Urinary bladder (tissue), 4 donors: ENCODE data around the gene DHX32. TPM values are rescaled to one million over a fixed set of nuclear protein-coding genes. Genes with fewer than 3 reads are reported as not detected.

Source experiments
- DNase-seq: peaks from one replicate; pipeline ENCODE4 v3.0.0-alpha.2; 2015; ENCODE audit errors: extremely low spot score
- H3K27ac ChIP-seq: one replicate; pipeline ENCODE4 v1.5.1; 2013; ENCODE audit warnings: low read depth, mild to moderate bottlenecking, moderate library complexity
- H3K36me3 ChIP-seq: one replicate; pipeline ENCODE4 v1.6.1; 2013; ENCODE audit warnings: mild to moderate bottlenecking, moderate library complexity; ENCODE audit not compliant: insufficient read depth
- H3K4me1 ChIP-seq: one replicate; pipeline ENCODE4 v1.6.1; 2013; ENCODE audit warnings: mild to moderate bottlenecking, moderate library complexity; ENCODE audit not compliant: insufficient read depth
- H3K4me3 ChIP-seq: one replicate; pipeline ENCODE4 v1.5.1; 2013; ENCODE audit warnings: low read depth, low read length
- WGBS: extraction: QIAGEN DNeasy Blood & Tissue Kit; methylation state at CpG from one replicate; pipeline ENCODE4 v1.1.7; 2013; 5-methylcytosine and 5-hydroxymethylcytosine counted together
- polyA plus RNA-seq: library from polyadenylated mRNA; stranded (reverse); fragments of 200-250 nt; gene quantifications from one replicate; pipeline ENCODE4 v1.2.3, GENCODE V29; 2013
- small RNA-seq: library from RNA; depleted of rRNA; stranded (forward); fragments of <200 nt; gene quantifications from one replicate; pipeline ENCODE3, GENCODE V24; 2014
- total RNA-seq: library from RNA; depleted of rRNA; stranded (reverse); fragments of >200 nt; gene quantifications from one replicate; pipeline ENCODE4 v1.2.3, GENCODE V29; 2014
- donor health status: healthy with polysubstance abuse.
- donor health status: healthy.

Gene DHX32
- total and polyA plus RNA-seq, 2 donors: 15.8 to 30.2 TPM

DNA sequence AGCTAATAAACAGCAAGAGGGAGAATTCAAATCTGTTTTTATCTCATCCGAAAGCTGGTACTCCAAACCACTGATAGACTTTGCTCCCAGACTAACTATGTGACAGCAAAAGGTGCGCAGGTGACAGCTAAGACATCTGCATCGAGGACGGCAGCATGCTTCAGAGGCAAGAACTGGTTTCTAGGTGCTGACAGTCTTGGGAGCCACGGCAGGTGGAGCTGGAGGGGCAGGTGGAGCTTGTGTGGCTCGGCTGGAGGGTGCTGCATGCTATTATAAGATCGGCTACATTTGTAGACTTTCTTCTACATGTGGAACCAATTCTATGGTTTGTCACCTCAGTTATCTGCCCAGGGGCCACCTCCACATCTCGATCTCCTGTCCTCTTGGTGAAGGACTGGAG, 83.7 kb downstream of the DHX32 start:
- no peaks in the 10 kb centered on the region for H3K36me3 ChIP-seq
- no peak overlapping the region for H3K27ac ChIP-seq
- 94% methylated on average over 8 of the region's 8 CpGs for WGBS
- no peak for DNase-seq
- no peaks in the 10 kb centered on the region for H3K4me1 ChIP-seq
- H3K4me3 ChIP-seq: no peak overlapping the region

DNA sequence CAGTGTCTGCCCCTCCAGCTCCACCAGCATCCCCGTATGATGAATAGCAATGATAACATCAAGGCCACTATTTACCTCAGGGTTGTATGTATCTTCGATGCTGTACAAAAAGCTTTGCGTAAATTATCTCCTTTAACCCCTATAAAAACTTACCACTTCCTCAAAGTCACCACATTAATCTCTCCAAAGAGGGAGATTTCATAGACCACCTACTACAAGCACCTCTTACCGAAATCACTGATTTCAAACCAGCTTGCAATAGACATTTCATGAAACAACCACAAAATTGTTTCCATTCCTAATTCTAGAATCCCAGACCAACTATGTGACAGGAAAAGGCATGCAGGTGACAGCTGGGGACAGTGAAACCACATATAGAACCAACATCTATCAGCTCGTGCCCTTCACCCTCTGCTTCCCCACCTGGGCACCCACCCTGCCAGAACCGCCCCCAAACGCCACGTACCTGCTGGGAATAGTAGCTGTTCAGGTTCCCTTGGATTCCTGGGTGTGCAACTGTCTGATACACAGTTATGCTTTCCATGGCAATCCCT, 85.4 kb downstream of the DHX32 start:
- H3K27ac ChIP-seq: no peak overlapping the region
- no peak overlapping the region for H3K4me3 ChIP-seq
- no peaks in the 10 kb centered on the region for H3K4me1 ChIP-seq
- 65% methylated on average over 8 of the region's 8 CpGs for whole genome bisulfite sequencing
- peaks cover 2% of the 10 kb centered on the region for H3K36me3 ChIP-seq
- no peak for DNase-seq

DNA sequence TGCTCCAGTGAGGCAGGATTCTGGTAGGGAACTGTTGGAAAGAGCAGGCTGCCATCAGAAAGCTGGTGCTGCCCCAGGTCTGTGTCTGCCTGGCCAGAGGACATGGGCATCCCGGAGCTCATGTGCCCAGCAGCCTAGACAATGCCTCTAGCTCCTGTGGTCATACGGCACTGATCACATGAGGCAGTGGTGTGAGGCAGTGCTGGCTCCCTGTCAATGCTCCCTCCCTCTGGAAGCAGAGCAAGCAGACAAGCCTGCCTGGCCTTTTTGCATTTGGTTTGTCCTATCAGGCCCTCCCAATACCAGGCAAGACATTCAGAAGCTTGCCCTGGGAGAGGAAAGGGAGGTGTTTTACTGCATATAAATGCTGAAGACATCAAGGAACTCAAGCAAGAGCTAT, 86.0 kb downstream of the DHX32 start:
- no peak for DNase-seq
- Histone ChIP-seq H3K36me3 (peaks cover 2% of the 10 kb centered on the region), H3K27ac (no peak overlapping the region), H3K4me1 (no peaks in the 10 kb centered on the region), H3K4me3 (no peak overlapping the region)
- 81% methylated on average over 2 of the region's 2 CpGs for WGBS

DNA sequence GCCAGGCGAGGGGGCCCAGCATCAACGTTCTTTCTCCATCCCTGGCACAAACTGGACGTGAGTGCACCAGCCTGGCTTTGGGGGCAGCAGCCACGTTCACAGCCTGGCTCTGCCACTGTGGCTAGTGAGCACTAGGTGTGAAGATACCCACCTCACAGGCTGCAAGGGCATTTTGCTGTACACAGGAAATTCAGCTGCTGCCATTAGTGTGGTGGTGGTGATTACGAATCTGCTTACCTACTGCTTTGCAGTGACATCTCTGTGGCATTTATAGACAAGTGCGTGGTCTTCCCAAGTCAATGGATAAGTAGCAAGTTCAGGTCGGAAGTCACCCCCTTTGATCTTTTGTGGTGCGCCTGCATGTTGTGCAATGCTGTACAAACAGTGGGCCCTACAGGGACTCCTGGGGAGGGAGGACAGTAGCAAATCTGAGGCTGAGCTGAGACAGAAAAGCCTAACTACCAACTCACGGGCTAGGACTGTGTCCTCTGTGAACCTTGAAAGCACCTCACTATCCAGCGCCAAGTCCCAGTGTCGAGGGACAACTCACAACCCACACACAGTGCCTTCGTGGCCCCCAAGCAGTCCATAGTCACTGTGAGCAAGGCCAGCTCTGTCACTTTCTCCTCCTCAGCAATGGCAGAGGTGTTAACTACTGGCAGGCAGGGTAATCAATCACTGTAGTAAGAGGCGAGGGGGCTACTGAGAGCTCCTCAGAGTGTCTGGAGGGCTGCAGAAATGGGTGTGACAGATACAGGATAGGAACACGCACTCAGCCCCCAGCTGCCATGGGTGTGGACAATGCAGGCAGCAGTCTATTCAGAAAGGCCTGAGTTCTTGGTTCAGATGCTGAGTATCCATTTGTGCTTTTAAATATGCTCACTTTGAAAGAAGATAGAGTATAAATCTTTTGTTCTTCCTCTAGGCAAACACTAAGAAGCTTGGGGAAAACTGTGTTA, 88.5 kb downstream of the DHX32 start:
- Histone ChIP-seq H3K27ac (no peak overlapping the region), H3K4me3 (no peak overlapping the region), H3K36me3 (peaks cover 2% of the 10 kb centered on the region), H3K4me1 (no peaks in the 10 kb centered on the region)
- 84% methylated on average over 14 of the region's 14 CpGs for WGBS
- no peak for DNase-seq

DNA sequence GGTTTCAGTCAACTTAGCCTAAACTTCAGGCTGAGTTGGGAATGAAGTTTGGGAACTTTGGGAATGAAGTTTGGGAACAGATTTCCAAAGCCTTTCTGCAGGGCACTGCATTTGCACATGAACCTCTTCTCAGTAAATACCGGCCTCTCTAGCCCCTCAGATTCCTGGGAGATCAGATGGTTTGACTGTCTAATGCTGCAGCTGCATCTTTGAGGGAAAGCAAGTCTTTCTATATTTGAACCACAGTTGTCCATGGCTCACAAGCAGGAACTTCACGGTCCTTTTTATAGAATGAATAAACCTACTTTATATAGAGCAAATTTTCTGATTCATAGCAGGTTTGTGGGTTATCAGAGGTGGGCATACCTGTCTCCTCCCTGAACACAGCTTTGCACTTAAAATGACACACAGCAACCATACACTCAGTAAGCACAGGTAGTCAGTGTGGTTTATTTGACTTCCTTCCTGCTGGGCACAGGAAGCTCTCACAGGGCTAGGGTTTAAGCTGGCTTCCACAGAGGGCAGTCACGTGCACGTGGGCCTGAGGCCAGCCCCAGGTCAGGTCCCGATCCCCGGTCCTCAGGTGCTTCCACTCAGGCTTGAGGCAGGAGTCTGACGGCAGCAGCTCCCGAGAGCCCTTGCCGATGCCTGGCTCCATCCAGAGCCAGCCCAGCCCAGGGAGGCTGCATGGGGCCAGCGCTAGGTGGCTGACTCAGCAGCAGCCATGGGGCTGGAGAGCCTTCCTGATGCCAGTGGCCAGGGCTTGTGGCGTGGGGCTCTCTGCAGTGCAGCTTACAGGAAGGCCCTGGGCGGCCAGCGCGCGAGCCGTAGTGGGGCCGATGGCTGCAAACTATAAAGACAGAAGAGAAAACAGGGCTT, 92.7 kb downstream of the DHX32 start:
- WGBS: 83% methylated on average over 17 of the region's 17 CpGs
- H3K27ac ChIP-seq: no peak overlapping the region
- H3K36me3 ChIP-seq: peaks cover 2% of the 10 kb centered on the region
- H3K4me3 ChIP-seq: no peak overlapping the region
- H3K4me1 ChIP-seq: no peaks in the 10 kb centered on the region
- DNase-seq: no peak

Small RNA genes within 50 kb of the gene (small RNA-seq; reads per million reads assigned to genes)
- gene MIR4484 (not detected), gene RF00017 (not detected), gene RNU2-42P (not detected)

Other genes starting within 250 kb of the DHX32 start
- gene TEX36, start 198.1 kb downstream of the DHX32 start, total RNA-seq: not detected
- gene TEX36, start 198.1 kb downstream of the DHX32 start, polyA plus RNA-seq: not detected
- 58.6 TPM for gene EDRF1, start 161.6 kb downstream of the DHX32 start, total RNA-seq
- 13.3 TPM for gene EDRF1, start 161.6 kb downstream of the DHX32 start, polyA plus RNA-seq
- gene MMP21, start 105.5 kb downstream of the DHX32 start, total RNA-seq: 0.69 TPM
- not detected for gene MMP21, start 105.5 kb downstream of the DHX32 start, polyA plus RNA-seq
- 45.6 TPM for gene UROS, start 58.0 kb downstream of the DHX32 start, total RNA-seq
- 32.3 TPM for gene UROS, start 58.0 kb downstream of the DHX32 start, polyA plus RNA-seq
- gene BCCIP, start 57.7 kb downstream of the DHX32 start, total RNA-seq: 38.8 TPM
- gene BCCIP, start 57.7 kb downstream of the DHX32 start, polyA plus RNA-seq: 48.0 TPM
- gene FANK1, start 15.3 kb upstream of the DHX32 start, total RNA-seq: 2.0 TPM
- gene FANK1, start 15.3 kb upstream of the DHX32 start, polyA plus RNA-seq: 1.5 TPM